ENCODE measurements around the gene KRT4.

The KRT4 gene

GRCh38 chr12:52838609-52839435, 24.9 kb upstream of the KRT4 start:
- no CpG with 5 or more reads among the region's 14 CpGs for WGBS (ENCODE audit: extremely low coverage, insufficient coverage, insufficient read length)
- H3K79me2 ChIP-seq (ENCODE audit: control insufficient read depth, insufficient read depth, low read length, poor library complexity), result no peaks in the 10 kb centered on the region
- no peak overlapping the region for H3K18ac ChIP-seq (ENCODE audit: low read length)

DNA sequence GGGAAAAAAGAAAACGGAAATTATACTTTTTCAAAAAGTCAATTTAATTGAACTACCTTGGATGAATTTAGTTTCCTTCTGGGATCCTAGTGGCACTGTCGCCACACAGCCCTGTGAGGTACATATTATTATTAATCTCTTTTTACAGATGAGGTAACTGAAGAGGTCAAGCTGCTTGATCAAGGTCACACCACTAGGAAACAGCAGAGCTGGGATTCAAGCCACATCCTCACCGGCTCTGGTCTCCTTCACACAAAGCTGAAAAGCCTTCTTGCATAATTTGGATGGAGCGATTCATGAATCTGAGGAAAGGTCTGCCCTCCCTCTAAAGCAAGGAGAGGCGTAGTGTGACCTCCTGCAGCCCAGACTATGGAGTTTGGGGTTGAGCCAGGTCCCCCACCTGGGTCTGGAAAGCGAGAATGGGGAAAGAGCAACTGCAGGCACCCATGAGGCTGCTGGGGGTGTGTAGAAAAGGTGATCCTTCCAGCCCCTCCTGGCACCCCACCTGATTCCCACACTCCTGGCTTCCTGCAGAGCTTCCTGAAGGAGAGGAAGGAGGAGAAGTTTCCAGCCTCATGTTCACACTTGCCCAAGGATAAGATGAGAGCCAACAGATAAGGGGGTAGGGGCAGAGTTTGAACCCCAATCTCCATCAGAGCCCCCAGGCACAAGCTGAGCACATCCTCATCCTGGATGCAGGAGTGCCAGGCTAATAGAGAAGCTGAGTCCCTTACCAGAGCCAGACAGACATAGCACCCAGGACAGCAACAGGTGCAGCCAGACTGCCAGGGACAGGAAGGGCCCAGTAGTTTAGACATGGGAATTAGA, 24.1 kb upstream of the KRT4 start:
- H3K4ac ChIP-seq (ENCODE audit: low read depth, low read length), result no peak overlapping the region
- peaks cover 3 to 4% of the 10 kb centered on the region in 2 experiments for H3K4me1 ChIP-seq (ENCODE audit: control insufficient read depth in 1 of 2, insufficient read depth in 2 of 2, low read length in 2 of 2)
- H3K18ac ChIP-seq (ENCODE audit: low read length), result no peak overlapping the region
- no peak overlapping the region for H3K4me2 ChIP-seq (ENCODE audit: low read length)
- no peak for DNase-seq
- H3K23ac ChIP-seq (ENCODE audit: low read length), result no peak overlapping the region
- H2AK5ac ChIP-seq (ENCODE audit: low read length), result no peak overlapping the region
- H2BK12ac ChIP-seq (ENCODE audit: low read length), result no peak overlapping the region
- H2AFZ ChIP-seq (ENCODE audit: insufficient read depth, low read length, poor library complexity), result no peak overlapping the region
- H3K79me2 ChIP-seq (ENCODE audit: control insufficient read depth, insufficient read depth, low read length, poor library complexity), result no peaks in the 10 kb centered on the region
- no peaks in the 10 kb centered on the region for H3K27me3 ChIP-seq (ENCODE audit: insufficient read depth, low read length)
- no peak overlapping the region for H3K9ac ChIP-seq (ENCODE audit: low read length)
- WGBS (ENCODE audit: extremely low coverage, insufficient coverage, insufficient read length), result no CpG with 5 or more reads among the region's 6 CpGs
- H2BK5ac ChIP-seq (ENCODE audit: low read depth, low read length, poor library complexity), result no peak overlapping the region
- H4K12ac ChIP-seq (ENCODE audit: low read depth, low read length), result no peak overlapping the region
- no peak overlapping the region for H3K27ac ChIP-seq (ENCODE audit: low read depth, low read length)
- no peak overlapping the region for H3K14ac ChIP-seq (ENCODE audit: low read length)
- no peaks in the 10 kb centered on the region for H3K79me1 ChIP-seq (ENCODE audit: low read length)
- H4K8ac ChIP-seq (ENCODE audit: low read depth, low read length), result no peak overlapping the region
- no peak overlapping the region for H2BK120ac ChIP-seq (ENCODE audit: insufficient read depth, low read length, poor library complexity)
- peaks cover 3% of the 10 kb centered on the region for H3K9me3 ChIP-seq (ENCODE audit: insufficient read depth, low read depth, low read length)
- no peaks in the 10 kb centered on the region for H3K36me3 ChIP-seq (ENCODE audit: control insufficient read depth in 1 of 2, insufficient read depth in 2 of 2, low read length in 2 of 2)
- H3K4me3 ChIP-seq (ENCODE audit: low read depth, low read length), result no peak overlapping the region
- no peak overlapping the region for H4K91ac ChIP-seq (ENCODE audit: low read depth, low read length)

More at GRCh38 chr12:52838609-52839435, 24.9 kb upstream of the KRT4 start:
- no peak overlapping the region for H4K8ac ChIP-seq (ENCODE audit: low read depth, low read length)
- no peak overlapping the region for H3K4ac ChIP-seq (ENCODE audit: low read depth, low read length)
- no peak overlapping the region for H2BK12ac ChIP-seq (ENCODE audit: low read length)
- no peak overlapping the region for H3K14ac ChIP-seq (ENCODE audit: low read length)
- no peaks in the 10 kb centered on the region for H3K79me1 ChIP-seq (ENCODE audit: low read length)
- no peak overlapping the region for H3K4me3 ChIP-seq (ENCODE audit: low read depth, low read length)
- H3K36me3 ChIP-seq (ENCODE audit: control insufficient read depth in 1 of 2, insufficient read depth in 2 of 2, low read length in 2 of 2), result no peaks in the 10 kb centered on the region
- no peak overlapping the region for H2BK5ac ChIP-seq (ENCODE audit: low read depth, low read length, poor library complexity)
- H3K27me3 ChIP-seq (ENCODE audit: insufficient read depth, low read length), result no peaks in the 10 kb centered on the region
- H3K9me3 ChIP-seq (ENCODE audit: insufficient read depth, low read depth, low read length), result peaks cover 3% of the 10 kb centered on the region
- no peak for DNase-seq
- no peak overlapping the region for H3K23ac ChIP-seq (ENCODE audit: low read length)
- no peak overlapping the region for H3K4me2 ChIP-seq (ENCODE audit: low read length)
- peaks cover 3 to 4% of the 10 kb centered on the region in 2 experiments for H3K4me1 ChIP-seq (ENCODE audit: control insufficient read depth in 1 of 2, insufficient read depth in 2 of 2, low read length in 2 of 2)
- H4K91ac ChIP-seq (ENCODE audit: low read depth, low read length), result no peak overlapping the region
- no peak overlapping the region for H2BK120ac ChIP-seq (ENCODE audit: insufficient read depth, low read length, poor library complexity)
- H2AFZ ChIP-seq (ENCODE audit: insufficient read depth, low read length, poor library complexity), result no peak overlapping the region
- H2AK5ac ChIP-seq (ENCODE audit: low read length), result no peak overlapping the region
- H3K27ac ChIP-seq (ENCODE audit: low read depth, low read length), result no peak overlapping the region
- H4K12ac ChIP-seq (ENCODE audit: low read depth, low read length), result no peak overlapping the region
- H3K9ac ChIP-seq (ENCODE audit: low read length), result no peak overlapping the region

DNA sequence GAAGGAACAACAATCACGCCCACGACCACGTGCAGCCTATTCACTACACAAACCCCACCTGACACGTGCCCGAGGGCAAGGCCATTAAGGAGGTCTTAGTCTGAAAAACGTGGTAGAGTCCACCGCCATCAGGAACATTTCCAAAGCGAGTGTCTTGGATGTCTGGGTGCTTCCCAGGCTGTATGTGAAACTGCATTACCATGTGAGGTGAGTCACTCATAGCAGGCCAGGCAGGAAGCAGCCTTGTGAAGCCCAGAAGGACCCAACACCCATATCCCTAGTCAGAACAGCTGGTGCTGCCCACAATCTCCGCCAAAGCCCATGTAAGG, 23.5 kb upstream of the KRT4 start:
- no peaks in the 10 kb centered on the region for H3K36me3 ChIP-seq (ENCODE audit: control insufficient read depth in 1 of 2, insufficient read depth in 2 of 2, low read length in 2 of 2)
- H3K9ac ChIP-seq (ENCODE audit: low read length), result no peak overlapping the region
- H3K4me2 ChIP-seq (ENCODE audit: low read length), result no peak overlapping the region
- H2AK5ac ChIP-seq (ENCODE audit: low read length), result no peak overlapping the region
- H4K8ac ChIP-seq (ENCODE audit: low read depth, low read length), result no peak overlapping the region
- peaks cover 3 to 4% of the 10 kb centered on the region in 2 experiments for H3K4me1 ChIP-seq (ENCODE audit: control insufficient read depth in 1 of 2, insufficient read depth in 2 of 2, low read length in 2 of 2)
- no CpG with 5 or more reads among the region's 9 CpGs for WGBS (ENCODE audit: extremely low coverage, insufficient coverage, insufficient read length)
- no peak overlapping the region for H3K27ac ChIP-seq (ENCODE audit: low read depth, low read length)
- H3K9me3 ChIP-seq (ENCODE audit: insufficient read depth, low read depth, low read length), result peaks cover 4% of the 10 kb centered on the region
- H4K91ac ChIP-seq (ENCODE audit: low read depth, low read length), result no peak overlapping the region
- no peaks in the 10 kb centered on the region for H3K79me1 ChIP-seq (ENCODE audit: low read length)
- no peak overlapping the region for H3K14ac ChIP-seq (ENCODE audit: low read length)
- H3K79me2 ChIP-seq (ENCODE audit: control insufficient read depth, insufficient read depth, low read length, poor library complexity), result no peaks in the 10 kb centered on the region
- H3K23ac ChIP-seq (ENCODE audit: low read length), result no peak overlapping the region
- no peak overlapping the region for H2AFZ ChIP-seq (ENCODE audit: insufficient read depth, low read length, poor library complexity)
- no peak overlapping the region for H2BK12ac ChIP-seq (ENCODE audit: low read length)
- H3K27me3 ChIP-seq (ENCODE audit: insufficient read depth, low read length), result no peaks in the 10 kb centered on the region
- H2BK120ac ChIP-seq (ENCODE audit: insufficient read depth, low read length, poor library complexity), result no peak overlapping the region
- H3K4me3 ChIP-seq (ENCODE audit: low read depth, low read length), result no peak overlapping the region
- H4K12ac ChIP-seq (ENCODE audit: low read depth, low read length), result no peak overlapping the region
- DNase-seq, result peak; percentile 17 to 42
- no peak overlapping the region for H3K18ac ChIP-seq (ENCODE audit: low read length)
- no peak overlapping the region for H3K4ac ChIP-seq (ENCODE audit: low read depth, low read length)
- H2BK5ac ChIP-seq (ENCODE audit: low read depth, low read length, poor library complexity), result no peak overlapping the region

DNA sequence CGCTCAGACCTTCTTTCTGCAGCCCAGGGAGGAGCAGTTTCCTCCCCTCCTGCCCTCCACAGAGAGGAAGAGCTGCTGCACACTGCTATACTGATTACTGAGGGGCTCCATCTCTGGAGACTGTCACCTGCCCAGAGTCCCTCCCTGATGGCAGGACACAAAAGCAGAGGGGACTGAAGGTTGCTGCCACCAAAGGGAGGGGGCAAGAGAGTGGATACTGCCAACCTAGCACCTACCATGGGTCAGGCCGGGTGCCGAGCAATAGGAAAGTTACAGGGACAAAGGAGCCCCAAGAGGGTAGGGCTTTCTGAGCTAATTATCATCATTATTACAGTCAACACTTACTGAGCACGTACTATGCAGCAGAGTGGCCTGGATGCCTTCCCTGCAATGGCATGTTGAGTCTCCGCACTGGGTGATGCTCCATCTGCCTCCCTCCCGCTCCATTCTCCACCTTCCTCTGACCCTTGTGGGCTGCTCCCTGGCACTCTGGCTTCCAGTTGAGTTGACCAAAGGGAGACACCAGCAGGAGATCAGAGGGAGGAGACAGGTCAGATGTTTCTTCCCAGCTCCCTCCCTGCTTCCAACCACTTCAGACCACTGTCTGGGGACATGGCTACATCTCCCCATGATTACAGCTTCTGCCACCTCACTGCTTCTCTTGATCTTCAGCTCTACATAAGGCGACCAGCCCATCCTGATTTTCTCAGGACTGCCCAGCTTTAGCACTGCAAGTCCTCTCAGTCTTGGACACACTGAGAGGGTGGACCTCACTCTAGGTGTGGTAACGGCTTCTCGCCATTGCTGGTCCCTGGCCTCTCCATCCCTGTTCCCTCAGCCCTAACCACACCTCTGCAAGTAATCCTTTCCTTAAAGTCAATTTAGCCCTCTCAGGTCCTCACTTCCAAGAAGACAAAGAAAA, 22.8 kb upstream of the KRT4 start:
- no peak overlapping the region for H4K12ac ChIP-seq (ENCODE audit: low read depth, low read length)
- no peaks in the 10 kb centered on the region for H3K27me3 ChIP-seq (ENCODE audit: insufficient read depth, low read length)
- H4K8ac ChIP-seq (ENCODE audit: low read depth, low read length), result no peak overlapping the region
- no peaks in the 10 kb centered on the region for H3K79me1 ChIP-seq (ENCODE audit: low read length)
- no peak overlapping the region for H3K27ac ChIP-seq (ENCODE audit: low read depth, low read length)
- no peak overlapping the region for H2AK5ac ChIP-seq (ENCODE audit: low read length)
- H3K4me3 ChIP-seq (ENCODE audit: low read depth, low read length), result no peak overlapping the region
- no peak overlapping the region for H2BK120ac ChIP-seq (ENCODE audit: insufficient read depth, low read length, poor library complexity)
- H3K9ac ChIP-seq (ENCODE audit: low read length), result no peak overlapping the region
- H2BK12ac ChIP-seq (ENCODE audit: low read length), result no peak overlapping the region
- peaks cover 3 to 4% of the 10 kb centered on the region in 2 experiments for H3K4me1 ChIP-seq (ENCODE audit: control insufficient read depth in 1 of 2, insufficient read depth in 2 of 2, low read length in 2 of 2)
- H3K36me3 ChIP-seq (ENCODE audit: control insufficient read depth in 1 of 2, insufficient read depth in 2 of 2, low read length in 2 of 2), result no peaks in the 10 kb centered on the region
- no peak overlapping the region for H4K91ac ChIP-seq (ENCODE audit: low read depth, low read length)
- no peak overlapping the region for H3K18ac ChIP-seq (ENCODE audit: low read length)
- H3K79me2 ChIP-seq (ENCODE audit: control insufficient read depth, insufficient read depth, low read length, poor library complexity), result no peaks in the 10 kb centered on the region
- H2BK5ac ChIP-seq (ENCODE audit: low read depth, low read length, poor library complexity), result no peak overlapping the region
- H3K4me2 ChIP-seq (ENCODE audit: low read length), result no peak overlapping the region
- no peak overlapping the region for H2AFZ ChIP-seq (ENCODE audit: insufficient read depth, low read length, poor library complexity)
- H3K23ac ChIP-seq (ENCODE audit: low read length), result no peak overlapping the region
- WGBS (ENCODE audit: extremely low coverage, insufficient coverage, insufficient read length), result no CpG with 5 or more reads among the region's 9 CpGs
- no peak overlapping the region for H3K4ac ChIP-seq (ENCODE audit: low read depth, low read length)
- DNase-seq, result no peak
- no peak overlapping the region for H3K14ac ChIP-seq (ENCODE audit: low read length)
- peaks cover 4% of the 10 kb centered on the region for H3K9me3 ChIP-seq (ENCODE audit: insufficient read depth, low read depth, low read length)
